GM23338 (cell line): Measurements from ENCODE around the gene VILL. TPM values are rescaled to one million over a fixed set of nuclear protein-coding genes. Genes with fewer than 3 reads are reported as not detected.

Source experiments
- ATAC-seq: fragments of 200-7000 bp; cut with Tn5 transposase; 3 replicates; pipeline ENCODE4 v1.9.1; 2020
- DNase-seq: peaks from one replicate; pipeline ENCODE4 v3.0.0-alpha.2; 2015; ENCODE audit warnings: low spot score
- H2AFZ ChIP-seq: fragments of 200-600 bp; sonication (generic); 2 replicates; pipeline ENCODE4 v1.8.0; 2016; ENCODE audit warnings: antibody characterized with exemption, mild to moderate bottlenecking, moderate library complexity
- H3F3A ChIP-seq: fragments of 200-600 bp; sonication (generic); replicated peaks from 2 replicates; pipeline ENCODE4 v1.8.0; 2017; ENCODE audit warnings: antibody characterized with exemption, mixed run types, low read depth
- H3K27ac ChIP-seq: fragments of 200-600 bp; sonication (generic); 2 replicates; pipeline ENCODE4 v1.6.1; 2016; ENCODE audit warnings: low read depth
- H3K27me3 ChIP-seq: fragments of 200-600 bp; sonication (generic); 2 replicates; pipeline ENCODE4 v1.8.0; 2016; ENCODE audit warnings: mild to moderate bottlenecking, mixed run types, moderate library complexity; ENCODE audit not compliant: insufficient read depth
- H3K36me3 ChIP-seq: fragments of 200-600 bp; sonication (generic); 2 replicates; pipeline ENCODE4 v1.8.0; 2016; ENCODE audit warnings: mild to moderate bottlenecking; ENCODE audit not compliant: insufficient read depth
- H3K4me1 ChIP-seq: fragments of 200-600 bp; sonication (generic); 2 replicates; pipeline ENCODE4 v1.8.0; 2016; ENCODE audit warnings: mild to moderate bottlenecking, moderate library complexity; ENCODE audit not compliant: insufficient read depth
- H3K4me2 ChIP-seq: fragments of 200-600 bp; sonication (generic); 2 replicates; pipeline ENCODE4 v1.7.1; 2017; ENCODE audit warnings: mixed run types
- H3K4me3 ChIP-seq: fragments of 200-600 bp; sonication (generic); 2 replicates; pipeline ENCODE4 v1.6.1; 2016; ENCODE audit warnings: mixed run types
- H3K79me2 ChIP-seq: fragments of 200-600 bp; sonication (generic); replicated peaks from 2 replicates; pipeline ENCODE4 v1.8.0; 2017; ENCODE audit warnings: mild to moderate bottlenecking; ENCODE audit not compliant: insufficient read depth
- H3K9me2 ChIP-seq: fragments of 200-600 bp; sonication (generic); 2 replicates; pipeline ENCODE4 v1.8.0; 2017; ENCODE audit not compliant: insufficient read depth
- H4K20me1 ChIP-seq: fragments of 200-600 bp; sonication (generic); replicated peaks from 2 replicates; pipeline ENCODE4 v1.8.0; 2017; ENCODE audit warnings: mild to moderate bottlenecking; ENCODE audit not compliant: insufficient read depth
- H3K27ac Mint-ChIP-seq: 2 replicates; pipeline ENCODE4 v1.8.0; 2020; ENCODE audit warnings: inconsistent platforms, mild to moderate bottlenecking, moderate library complexity, mixed read lengths
- H3K27me3 Mint-ChIP-seq: 3 replicates; pipeline ENCODE4 v1.8.0; 2022; ENCODE audit warnings: low read depth, mild to moderate bottlenecking, moderate library complexity, mixed read lengths, inconsistent platforms; ENCODE audit not compliant: insufficient read depth, poor library complexity
- H3K36me3 Mint-ChIP-seq: 3 replicates; pipeline ENCODE4 v1.8.0; 2021; ENCODE audit warnings: low read depth, mild to moderate bottlenecking, inconsistent platforms, moderate library complexity, mixed read lengths
- H3K4me1 Mint-ChIP-seq: 3 replicates; pipeline ENCODE4 v1.8.0; 2020; ENCODE audit warnings: mild to moderate bottlenecking, inconsistent platforms, mixed read lengths
- H3K4me3 Mint-ChIP-seq: 3 replicates; pipeline ENCODE4 v1.8.0; 2021; ENCODE audit warnings: moderate library complexity, mild to moderate bottlenecking, inconsistent platforms, mixed read lengths
- H3K9me3 Mint-ChIP-seq: 3 replicates; pipeline ENCODE4 v1.8.0; 2020; ENCODE audit warnings: moderate library complexity, mild to moderate bottlenecking, inconsistent platforms, mixed read lengths
- CREB1 ChIP-seq: fragments of 250-450 bp; sonication (Bioruptor Pico); IDR thresholded peaks from 2 replicates; pipeline ENCODE4 v1.5.0; 2020; ENCODE audit warnings: low read depth, mild to moderate bottlenecking, moderate library complexity
- EZH2 ChIP-seq: fragments of 200-600 bp; sonication (generic); IDR thresholded peaks from one replicate; pipeline ENCODE4 v1.8.0; 2017; ENCODE audit warnings: antibody characterized with exemption, mild to moderate bottlenecking, low read depth; ENCODE audit not compliant: unreplicated experiment
- EZH2phosphoT487 ChIP-seq: fragments of 200-600 bp; sonication (generic); IDR thresholded peaks from one replicate; pipeline ENCODE4 v1.8.1; 2018; ENCODE audit warnings: antibody characterized with exemption; ENCODE audit not compliant: unreplicated experiment
- JUNB ChIP-seq: IDR thresholded peaks from one replicate; pipeline ENCODE4 v1.6.1; 2016; ENCODE audit warnings: antibody characterized with exemption; ENCODE audit not compliant: unreplicated experiment
- NANOG ChIP-seq: IDR thresholded peaks from 2 replicates; pipeline ENCODE4 v1.6.1; 2016; ENCODE audit warnings: antibody characterized with exemption, borderline replicate concordance
- POLR2AphosphoS5 ChIP-seq: IDR thresholded peaks from 2 replicates; pipeline ENCODE4 v1.6.1; 2016; ENCODE audit warnings: antibody characterized with exemption, low read depth
- STAT1 ChIP-seq: IDR thresholded peaks from one replicate; pipeline ENCODE4 v1.6.1; 2016; ENCODE audit warnings: antibody characterized with exemption; ENCODE audit not compliant: unreplicated experiment
- ZNF114 ChIP-seq: fragments of 250-450 bp; sonication (Bioruptor Pico); IDR thresholded peaks from 2 replicates; pipeline ENCODE4 v1.5.0; 2020; ENCODE audit warnings: mild to moderate bottlenecking, moderate library complexity
- ZNF331 ChIP-seq: fragments of 250-450 bp; sonication (Bioruptor Pico); IDR thresholded peaks from 2 replicates; pipeline ENCODE4 v1.5.0; 2020; ENCODE audit warnings: low read depth, mild to moderate bottlenecking, moderate library complexity
- polyA plus RNA-seq: library from polyadenylated mRNA; unstranded; fragments of >200 nt; fragmentation: Nextera tagmentation; extraction: Ambion mirVana; gene quantifications from 2 replicates; pipeline ENCODE4 v1.2.1, GENCODE V29; 2016
- total RNA-seq: library from RNA; depleted of rRNA; stranded (reverse); fragments of >200 nt; shearing (Covaris generic); gene quantifications from 2 replicates; pipeline ENCODE4 v1.2.3, GENCODE V29; 2014
- TF ChIP-seq, protein P1 (sequence below): IDR thresholded peaks from one replicate; pipeline ENCODE4 v1.6.1; 2018; ENCODE audit warnings: antibody characterized with exemption; ENCODE audit not compliant: unreplicated experiment
- TF ChIP-seq, protein P2 (sequence below), 2 experiments: fragments of 200-600 bp in 1 of 2; sonication (generic) in 1 of 2; conservative IDR thresholded peaks; 2 replicates each; pipeline versions ENCODE4 v1.5.1 to v1.6.1; 2016 to 2017; ENCODE audit warnings: antibody characterized with exemption in 2 of 2, low read depth in 2 of 2, mild to moderate bottlenecking in 2 of 2, moderate library complexity in 1 of 2
- TF ChIP-seq, protein P3 (sequence below): IDR thresholded peaks from 2 replicates; pipeline ENCODE4 v1.6.1; 2016; ENCODE audit warnings: antibody characterized with exemption

Gene VILL
- total and polyA plus RNA-seq, 2 experiments from 2014 or later = 2.7 to 9.8 TPM

DNA sequence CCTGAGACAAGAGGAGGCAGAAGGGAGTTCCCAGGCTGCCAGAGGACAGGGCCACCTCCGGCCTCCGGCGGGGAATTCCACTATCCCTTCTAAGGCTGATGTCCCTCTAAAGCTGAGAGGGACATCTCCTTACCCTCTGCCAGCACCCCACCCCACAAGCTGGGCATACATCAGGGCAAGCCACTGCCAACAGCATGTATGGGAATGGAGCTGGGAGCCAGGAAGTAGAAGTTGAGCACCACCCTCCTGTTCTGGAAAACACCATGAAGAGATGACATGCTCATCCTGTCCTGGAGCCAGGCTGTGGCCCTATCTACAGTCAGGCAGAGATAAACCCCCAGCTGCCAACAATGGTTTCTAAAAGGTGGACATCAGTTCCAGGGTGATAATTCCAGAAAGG lies 31.7 kb downstream of the VILL start (continued):
- TF ChIP-seq ZNF114 (CRISPR knock-in tag) (no peak), JUNB (no peak), POLR2AphosphoS5 (no peak), CREB1 (CRISPR knock-in tag) (no peak), EZH2 (no peak), STAT1 (no peak), NANOG (no peak), EZH2phosphoT487 (no peak)

DNA sequence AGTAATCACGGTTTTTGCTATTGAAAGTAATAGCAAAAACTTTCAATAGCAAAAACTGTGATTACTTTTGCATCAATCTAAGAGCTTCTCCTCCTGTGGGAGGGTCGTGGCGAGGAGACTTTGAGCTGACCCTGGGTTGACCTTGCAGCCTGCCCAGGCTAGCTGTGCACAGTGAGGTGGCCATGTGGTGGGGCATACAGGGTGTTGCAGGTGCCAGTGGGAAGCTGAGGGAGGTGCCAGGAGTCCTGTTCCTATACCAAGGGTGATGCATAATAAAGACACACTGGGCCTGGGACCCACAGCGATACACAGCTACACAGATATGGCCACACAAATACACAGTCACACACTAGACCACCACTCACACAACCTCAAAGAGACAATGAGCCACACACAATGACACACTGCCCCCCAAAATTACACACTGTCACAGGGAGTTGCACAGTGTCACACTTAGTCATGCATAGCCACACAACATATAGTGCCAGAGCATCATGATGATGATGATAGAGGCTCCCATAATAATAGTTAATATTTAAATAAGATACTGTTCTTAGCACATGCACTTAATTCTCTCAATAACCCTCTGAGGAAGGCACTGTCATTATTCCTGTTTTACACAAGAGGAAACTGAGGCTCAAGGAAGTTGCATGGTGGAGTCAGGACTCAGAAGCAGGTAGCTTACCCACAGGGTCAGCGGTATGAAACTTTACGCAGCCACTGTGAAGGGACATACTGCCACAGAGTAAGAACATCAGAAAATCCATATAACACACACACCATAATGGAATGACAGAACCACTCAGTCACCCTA lies 32.5 kb downstream of the VILL start:
- no peaks in the 10 kb centered on the region for H3K36me3 ChIP-seq
- Mint-ChIP-seq H3K4me1 (peaks cover 7% of the 10 kb centered on the region), H3K4me3 (peak overlapping the region; percentile 97), H3K36me3 (no peaks in the 10 kb centered on the region; the same call in 2 of the 3 replicates), H3K27ac (no peak overlapping the region), H3K27me3 (peaks cover 32% of the 10 kb centered on the region), H3K9me3 (no peaks in the 10 kb centered on the region)
- H3K79me2 ChIP-seq = no peaks in the 10 kb centered on the region; the same call in 1 of the 2 replicates
- no peak for ATAC-seq
- H3F3A ChIP-seq = no peaks in the 10 kb centered on the region
- H3K4me2 ChIP-seq = peak overlapping the region; percentile 84
- DNase-seq = no peak
- H3K4me3 ChIP-seq = peak overlapping the region; percentile 78
- H3K27me3 ChIP-seq = peaks cover 28% of the 10 kb centered on the region
- TF ChIP-seq NANOG = no peak
- TF ChIP-seq, protein P1, sequence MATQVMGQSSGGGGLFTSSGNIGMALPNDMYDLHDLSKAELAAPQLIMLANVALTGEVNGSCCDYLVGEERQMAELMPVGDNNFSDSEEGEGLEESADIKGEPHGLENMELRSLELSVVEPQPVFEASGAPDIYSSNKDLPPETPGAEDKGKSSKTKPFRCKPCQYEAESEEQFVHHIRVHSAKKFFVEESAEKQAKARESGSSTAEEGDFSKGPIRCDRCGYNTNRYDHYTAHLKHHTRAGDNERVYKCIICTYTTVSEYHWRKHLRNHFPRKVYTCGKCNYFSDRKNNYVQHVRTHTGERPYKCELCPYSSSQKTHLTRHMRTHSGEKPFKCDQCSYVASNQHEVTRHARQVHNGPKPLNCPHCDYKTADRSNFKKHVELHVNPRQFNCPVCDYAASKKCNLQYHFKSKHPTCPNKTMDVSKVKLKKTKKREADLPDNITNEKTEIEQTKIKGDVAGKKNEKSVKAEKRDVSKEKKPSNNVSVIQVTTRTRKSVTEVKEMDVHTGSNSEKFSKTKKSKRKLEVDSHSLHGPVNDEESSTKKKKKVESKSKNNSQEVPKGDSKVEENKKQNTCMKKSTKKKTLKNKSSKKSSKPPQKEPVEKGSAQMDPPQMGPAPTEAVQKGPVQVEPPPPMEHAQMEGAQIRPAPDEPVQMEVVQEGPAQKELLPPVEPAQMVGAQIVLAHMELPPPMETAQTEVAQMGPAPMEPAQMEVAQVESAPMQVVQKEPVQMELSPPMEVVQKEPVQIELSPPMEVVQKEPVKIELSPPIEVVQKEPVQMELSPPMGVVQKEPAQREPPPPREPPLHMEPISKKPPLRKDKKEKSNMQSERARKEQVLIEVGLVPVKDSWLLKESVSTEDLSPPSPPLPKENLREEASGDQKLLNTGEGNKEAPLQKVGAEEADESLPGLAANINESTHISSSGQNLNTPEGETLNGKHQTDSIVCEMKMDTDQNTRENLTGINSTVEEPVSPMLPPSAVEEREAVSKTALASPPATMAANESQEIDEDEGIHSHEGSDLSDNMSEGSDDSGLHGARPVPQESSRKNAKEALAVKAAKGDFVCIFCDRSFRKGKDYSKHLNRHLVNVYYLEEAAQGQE = no peak
- no peaks in the 10 kb centered on the region for H3K9me2 ChIP-seq
- 0 out of 2 replicates have a peak, but pooled peaks cover under 1% of the 10 kb centered on the region for H3K4me1 ChIP-seq
- H3K27ac ChIP-seq = no peak overlapping the region
- H2AFZ ChIP-seq = no peak overlapping the region
- peaks cover 3% of the 10 kb centered on the region; the same call in 1 of the 2 replicates for H4K20me1 ChIP-seq

DNA sequence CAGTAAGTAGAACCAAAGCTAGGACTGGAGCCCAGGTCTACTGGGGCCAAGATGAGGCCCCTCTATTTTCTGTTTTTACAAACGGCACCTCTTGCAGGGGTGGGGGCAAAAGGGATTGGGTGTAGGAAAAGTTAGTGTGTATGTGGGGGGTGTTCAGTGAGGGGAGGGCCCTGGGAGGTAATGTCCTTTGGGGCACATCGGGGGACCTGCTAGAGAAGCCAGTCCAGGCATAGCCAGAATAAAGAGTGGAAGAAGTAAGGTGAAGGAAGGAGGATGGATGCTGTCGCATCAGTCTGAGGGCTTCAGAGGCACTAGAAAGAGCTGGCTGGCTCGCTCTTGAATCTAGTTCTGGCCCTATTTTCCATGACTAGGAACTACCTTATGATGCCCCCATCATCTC lies 36.3 kb downstream of the VILL start:
- no peak overlapping the region for H3K27ac Mint-ChIP-seq
- H3K4me3 Mint-ChIP-seq = no peak overlapping the region
- ATAC-seq = no peak
- no peaks in the 10 kb centered on the region for H3K9me3 Mint-ChIP-seq
- peaks cover 3% of the 10 kb centered on the region; the same call in 1 of the 2 replicates for H4K20me1 ChIP-seq
- H3F3A ChIP-seq = no peaks in the 10 kb centered on the region
- no peak overlapping the region for H3K4me2 ChIP-seq
- peaks cover 6% of the 10 kb centered on the region for H3K4me1 ChIP-seq
- no peak overlapping the region for H3K27ac ChIP-seq
- no peaks in the 10 kb centered on the region for H3K36me3 Mint-ChIP-seq
- H2AFZ ChIP-seq = no peak overlapping the region
- no peak overlapping the region for H3K4me3 ChIP-seq
- peaks cover 59% of the 10 kb centered on the region for H3K27me3 ChIP-seq
- no peaks in the 10 kb centered on the region for H3K9me2 ChIP-seq
- H3K36me3 ChIP-seq = no peaks in the 10 kb centered on the region
- H3K4me1 Mint-ChIP-seq = peaks cover 10% of the 10 kb centered on the region
- no peak for DNase-seq
- no peaks in the 10 kb centered on the region; the same call in 1 of the 2 replicates for H3K79me2 ChIP-seq
- H3K27me3 Mint-ChIP-seq = peaks cover 52% of the 10 kb centered on the region
- TF ChIP-seq, protein P1 = no peak
- TF ChIP-seq POLR2AphosphoS5 (no peak), EZH2phosphoT487 (no peak), ZNF331 (CRISPR knock-in tag) (no peak), ZNF114 (CRISPR knock-in tag) (no peak), STAT1 (no peak)
- TF ChIP-seq, protein P2, sequence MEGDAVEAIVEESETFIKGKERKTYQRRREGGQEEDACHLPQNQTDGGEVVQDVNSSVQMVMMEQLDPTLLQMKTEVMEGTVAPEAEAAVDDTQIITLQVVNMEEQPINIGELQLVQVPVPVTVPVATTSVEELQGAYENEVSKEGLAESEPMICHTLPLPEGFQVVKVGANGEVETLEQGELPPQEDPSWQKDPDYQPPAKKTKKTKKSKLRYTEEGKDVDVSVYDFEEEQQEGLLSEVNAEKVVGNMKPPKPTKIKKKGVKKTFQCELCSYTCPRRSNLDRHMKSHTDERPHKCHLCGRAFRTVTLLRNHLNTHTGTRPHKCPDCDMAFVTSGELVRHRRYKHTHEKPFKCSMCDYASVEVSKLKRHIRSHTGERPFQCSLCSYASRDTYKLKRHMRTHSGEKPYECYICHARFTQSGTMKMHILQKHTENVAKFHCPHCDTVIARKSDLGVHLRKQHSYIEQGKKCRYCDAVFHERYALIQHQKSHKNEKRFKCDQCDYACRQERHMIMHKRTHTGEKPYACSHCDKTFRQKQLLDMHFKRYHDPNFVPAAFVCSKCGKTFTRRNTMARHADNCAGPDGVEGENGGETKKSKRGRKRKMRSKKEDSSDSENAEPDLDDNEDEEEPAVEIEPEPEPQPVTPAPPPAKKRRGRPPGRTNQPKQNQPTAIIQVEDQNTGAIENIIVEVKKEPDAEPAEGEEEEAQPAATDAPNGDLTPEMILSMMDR (conservative IDR thresholded peaks at IDR 0.05; ENCODE audit: low read depth in 2 of 2) = no peak
- TF ChIP-seq, protein P3, sequence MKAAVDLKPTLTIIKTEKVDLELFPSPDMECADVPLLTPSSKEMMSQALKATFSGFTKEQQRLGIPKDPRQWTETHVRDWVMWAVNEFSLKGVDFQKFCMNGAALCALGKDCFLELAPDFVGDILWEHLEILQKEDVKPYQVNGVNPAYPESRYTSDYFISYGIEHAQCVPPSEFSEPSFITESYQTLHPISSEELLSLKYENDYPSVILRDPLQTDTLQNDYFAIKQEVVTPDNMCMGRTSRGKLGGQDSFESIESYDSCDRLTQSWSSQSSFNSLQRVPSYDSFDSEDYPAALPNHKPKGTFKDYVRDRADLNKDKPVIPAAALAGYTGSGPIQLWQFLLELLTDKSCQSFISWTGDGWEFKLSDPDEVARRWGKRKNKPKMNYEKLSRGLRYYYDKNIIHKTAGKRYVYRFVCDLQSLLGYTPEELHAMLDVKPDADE = no peak
